Spleen (tissue), 11 donors: ENCODE data around the gene PAK4. TPM values are rescaled to one million over a fixed set of nuclear protein-coding genes. Genes with fewer than 3 reads are reported as not detected.
"Not testable (repeated sequence)": the region's sequence is repeated elsewhere in the genome, so short reads cannot be mapped to it uniquely, and the experiment has no call there.

Source experiments
- DNase-seq: peaks from one replicate; pipeline ENCODE4 v3.0.0-alpha.2; 2020
- H3K27ac ChIP-seq, 8 donors: fragments of 200-600 bp; sonication (generic) in 7 of 8; 1 replicate in 4 of 8; 2 replicates in 4 of 8; pipeline versions ENCODE4 v1.5.0 to v1.8.0; 2016 to 2021; ENCODE audit warnings: inconsistent platforms in 4 of 8, mild to moderate bottlenecking in 4 of 8, moderate library complexity in 1 of 8
- H3K27me3 ChIP-seq, 7 donors: fragments of 200-600 bp; sonication (generic) in 6 of 7; replicated peaks in 1 of 7; 1 replicate in 4 of 7; 2 replicates in 3 of 7; pipeline versions ENCODE4 v1.5.0 to v1.8.0; 2016 to 2021; ENCODE audit warnings: inconsistent platforms in 3 of 7, mild to moderate bottlenecking in 1 of 7
- H3K36me3 ChIP-seq, 6 donors: fragments of 200-600 bp; sonication (generic) in 5 of 6; 1 replicate in 4 of 6; 2 replicates in 2 of 6; pipeline versions ENCODE4 v1.5.0 to v1.8.0; 2016 to 2021; ENCODE audit warnings: inconsistent platforms in 2 of 6
- H3K4me1 ChIP-seq, 6 donors: fragments of 200-600 bp; sonication (generic) in 5 of 6; 1 replicate in 3 of 6; 2 replicates in 3 of 6; pipeline versions ENCODE4 v1.5.0 to v1.8.0; 2016 to 2021; ENCODE audit warnings: inconsistent platforms in 3 of 6
- H3K4me3 ChIP-seq, 8 donors: fragments of 200-600 bp; sonication (generic) in 7 of 8; 1 replicate in 4 of 8; 2 replicates in 4 of 8; pipeline versions ENCODE4 v1.5.0 to v1.8.0; 2016 to 2021; ENCODE audit warnings: inconsistent platforms in 4 of 8, mild to moderate bottlenecking in 4 of 8, moderate library complexity in 2 of 8
- H3K9me3 ChIP-seq, 8 donors: fragments of 200-600 bp; sonication (generic) in 7 of 8; 1 replicate in 4 of 8; 2 replicates in 4 of 8; pipeline versions ENCODE4 v1.5.0 to v1.8.0; 2016 to 2021; ENCODE audit warnings: inconsistent platforms in 4 of 8
- CTCF ChIP-seq, 11 experiments: fragments of 200-600 bp in 7 of 11; fragments of 450-650 bp in 4 of 11; sonication (generic) in 4 of 11; IDR thresholded peaks in 8 of 11; conservative IDR thresholded peaks in 3 of 11; 1 replicate in 7 of 11; 2 replicates in 4 of 11; pipeline versions ENCODE4 v1.4.0 to v1.8.0; 2016 to 2021; ENCODE audit warnings: antibody characterized with exemption in 11 of 11, inconsistent platforms in 4 of 11, mild to moderate bottlenecking in 1 of 11
- POLR2A ChIP-seq, 3 donors: fragments of 450-650 bp; IDR thresholded peaks; one replicate each; pipeline ENCODE4 v1.5.1; 2017; ENCODE audit warnings: antibody characterized with exemption in 3 of 3, mild to moderate bottlenecking in 1 of 3
- POLR2AphosphoS5 ChIP-seq, 3 donors: sonication (generic); formaldehyde crosslinking; IDR thresholded peaks; one replicate each; pipeline ENCODE4 v1.5.1; 2017; ENCODE audit warnings: antibody characterized with exemption in 3 of 3
- WGBS, 5 donors: extraction: QIAGEN DNeasy Blood & Tissue Kit in 3 of 5; methylation state at CpG; one replicate each; pipeline versions ENCODE4 v1.1.5 to v1.1.7; 2013 to 2018; 5-methylcytosine and 5-hydroxymethylcytosine counted together
- intact Hi-C: fragments of 100-400 bp; cut with DNase I; formaldehyde crosslinking; loops from one replicate; pipeline ENCODE4 v1.15.0; 2023; ENCODE audit warnings: low total_unique reads
- polyA plus RNA-seq, 3 donors: library from polyadenylated mRNA; stranded (reverse); fragments of 200-250 nt; gene quantifications; one replicate each; pipeline ENCODE4 v1.2.1, GENCODE V29; 2013
- total RNA-seq, 7 donors: library from RNA; depleted of rRNA in 3 of 7; stranded (reverse); fragments of >200 nt in 3 of 7; fragmentation: NEBNext Ultra II Directional in 4 of 7; extraction: Animal tissue kit (Norgen Biotek cat#: 25700) in 4 of 7; gene quantifications; one replicate each; pipeline versions ENCODE4 v1.1.0 to v1.2.1, GENCODE V29; 2016 to 2021
- donor health status: healthy with polysubstance abuse.
- donor health status: DM: no; HTN: no; CAD: no; lungs with moderate emphysema.
- donor health status: DM: no; HTN: no; CAD: no.
- donor health status: Bipolar disorder and iron deficiency.
- donor health status: healthy.
- donor health status: DM: no; HTN: no; CAD: no.
- donor health status: DM: yes; HTN: yes; CAD: no.

Gene PAK4
- total and polyA plus RNA-seq, 10 donors: 5.2 to 27.8 (median 14.7) TPM

DNA sequence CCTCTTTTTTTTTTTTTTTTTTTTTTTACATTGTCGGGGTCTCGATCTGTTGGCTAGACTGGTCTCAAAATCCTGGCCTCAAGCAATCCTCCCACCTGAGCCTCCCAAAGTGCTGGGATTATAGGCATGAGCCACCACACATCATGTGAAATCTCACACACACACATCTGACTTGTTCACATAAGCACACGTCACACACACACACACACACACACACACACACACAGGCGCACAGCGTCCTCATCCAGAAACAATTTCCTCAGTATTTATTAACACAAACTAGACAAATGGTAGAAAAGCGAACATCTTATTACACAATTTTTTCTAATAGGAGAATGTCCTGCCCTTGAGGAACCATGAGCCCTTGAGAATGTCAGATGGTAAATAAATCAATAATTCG lies 83.6 kb downstream of the PAK4 start:
- no peak for DNase-seq
- Histone ChIP-seq H3K4me1 (no peaks in the 10 kb centered on the region), H3K27me3 (peaks cover 0 to 17% (median 4%) of the 10 kb centered on the region in 7 donors), H3K36me3 (no peaks in the 10 kb centered on the region), H3K4me3 (no peak overlapping the region), H3K9me3 (no peaks in the 10 kb centered on the region), H3K27ac (no peak overlapping the region)
- 73 to 82% (median 75%) methylated on average over 7 of the region's 7 CpGs for WGBS, 5 donors
- no peak for TF ChIP-seq CTCF (IDR thresholded peaks at IDR 0.05 in 8 of 11, conservative IDR thresholded peaks at IDR 0.05 in 3 of 11)
- intact Hi-C loops: no loop called here

DNA sequence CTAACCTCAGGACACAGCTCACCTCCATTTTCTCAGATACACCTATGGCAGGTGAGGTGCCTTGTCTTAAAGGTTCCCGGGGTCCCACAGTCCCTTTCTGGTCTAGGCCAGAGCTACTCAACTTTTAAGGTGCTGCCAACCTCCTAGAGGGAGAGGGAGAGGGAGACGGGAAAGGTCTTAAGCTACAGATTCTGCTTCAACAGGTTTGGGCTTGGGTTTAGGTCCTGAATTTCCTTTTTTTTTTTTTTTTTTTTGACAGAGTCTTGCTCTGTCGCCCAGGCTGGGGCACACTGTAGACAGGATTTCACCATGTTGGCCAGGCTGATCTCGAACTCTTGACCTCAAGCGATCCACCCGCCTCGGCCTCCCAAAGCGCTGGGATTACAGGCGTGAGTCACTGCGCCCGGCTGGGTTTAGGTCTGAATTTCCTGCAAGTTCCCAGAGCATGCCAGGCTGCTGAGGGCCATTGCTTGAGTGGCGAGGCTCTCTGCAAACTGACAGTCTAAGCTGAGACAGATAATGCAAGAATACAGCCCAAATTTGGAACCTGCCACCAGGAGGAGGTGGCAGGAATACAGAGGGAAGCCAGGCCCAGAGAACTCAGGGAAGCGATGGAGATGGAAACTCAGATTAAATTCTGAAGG lies 86.3 kb downstream of the PAK4 start:
- TF ChIP-seq POLR2AphosphoS5 (IDR thresholded peaks at IDR 0.05) (no peak), CTCF (IDR thresholded peaks at IDR 0.05 in 8 of 11, conservative IDR thresholded peaks at IDR 0.05 in 3 of 11) (no peak), POLR2A (IDR thresholded peaks at IDR 0.05) (no peak)
- Histone ChIP-seq H3K9me3 (peaks cover 0 to 5% (median 0%) of the 10 kb centered on the region in 8 donors), H3K27me3 (peaks cover 0 to 20% (median 0%) of the 10 kb centered on the region in 7 donors), H3K4me3 (no peak overlapping the region), H3K27ac (no peak overlapping the region), H3K4me1 (no peaks in the 10 kb centered on the region), H3K36me3 (no peaks in the 10 kb centered on the region)
- WGBS, 5 donors: 77 to 84% (median 80%) methylated on average over 13 of the region's 13 CpGs
- DNase-seq: no peak
- intact Hi-C loops: no loop called here

- intact Hi-C loops: no loop called here
- peak; percentile 77 for DNase-seq
Observed at GRCh38 chr19:39212375-39212742, 86.8 kb downstream of the PAK4 start.

DNA sequence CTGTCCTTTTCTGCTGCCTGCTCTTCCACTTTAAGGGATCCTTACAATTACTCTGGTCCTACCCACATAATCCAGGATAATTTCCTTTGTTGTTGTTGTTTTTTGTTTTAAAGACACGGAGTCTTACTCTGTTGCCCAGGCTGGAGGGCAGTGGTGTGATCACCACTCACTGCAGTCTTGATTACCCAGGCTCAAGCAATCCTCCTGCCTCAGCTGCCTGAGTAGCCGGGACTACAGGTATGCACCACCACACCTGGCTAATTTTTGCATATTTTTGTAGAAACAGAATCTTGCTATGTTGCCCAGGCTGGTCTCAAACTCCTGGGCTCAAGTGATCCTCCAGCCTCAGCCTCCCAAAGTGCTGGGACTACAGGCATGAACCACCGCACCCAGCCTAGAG lies 89.7 kb downstream of the PAK4 start:
- H3K27ac ChIP-seq, intact Hi-C loops, H3K36me3 ChIP-seq, H3K9me3 ChIP-seq, H3K4me1 ChIP-seq, DNase-seq, H3K4me3 ChIP-seq: not testable (repeated sequence)
- 83 to 93% (median 86%) methylated on average over 3 of the region's 3 CpGs for WGBS, 5 donors
- peaks cover 0 to 50% (median 0%) of the 10 kb centered on the region in 7 donors for H3K27me3 ChIP-seq

More at GRCh38 chr19:39212375-39212742, 86.8 kb downstream of the PAK4 start:
- no peak overlapping the region for H3K4me3 ChIP-seq
- no peaks in the 10 kb centered on the region for H3K4me1 ChIP-seq
- WGBS, 5 donors: 19 to 32% (median 28%) methylated on average over 7 to 8 of the region's 8 CpGs
- H3K27me3 ChIP-seq: peaks cover 0 to 23% (median 0%) of the 10 kb centered on the region in 7 donors
- H3K9me3 ChIP-seq: peaks cover 0 to 5% (median 0%) of the 10 kb centered on the region in 8 donors
- TF ChIP-seq CTCF (IDR thresholded peaks at IDR 0.05 in 8 of 11, conservative IDR thresholded peaks at IDR 0.05 in 3 of 11) (peak in 9 of 11 experiments; percentile 19 to 65 (median 45)), POLR2A (IDR thresholded peaks at IDR 0.05) (no peak)
- no peak overlapping the region for H3K27ac ChIP-seq
- no peaks in the 10 kb centered on the region for H3K36me3 ChIP-seq
